Fibroblast of lung (primary cell): Measurements from ENCODE around the gene ARR3. TPM values are rescaled to one million over a fixed set of nuclear protein-coding genes. Genes with fewer than 3 reads are reported as not detected.

Experiments
- DNase-seq, 2 donors: peaks; one replicate each; pipeline versions ENCODE4 v3.0.0 to v3.0.0-alpha.2; 2010; ENCODE audit warnings: low read depth in 2 of 2
- H2AFZ ChIP-seq: 2 replicates; pipeline ENCODE4 v1.5.1; 2012; ENCODE audit warnings: low read length, control low read depth, inconsistent platforms
- H3K27ac ChIP-seq: 2 replicates; pipeline ENCODE4 v1.5.1; 2011; ENCODE audit warnings: low read length, control low read depth; ENCODE audit not compliant: insufficient read depth
- H3K27me3 ChIP-seq: 2 replicates; pipeline ENCODE4 v1.5.1; 2011; ENCODE audit warnings: mild to moderate bottlenecking, low read length; ENCODE audit not compliant: control insufficient read depth, insufficient read depth
- H3K36me3 ChIP-seq: 2 replicates; pipeline ENCODE4 v1.5.1; 2011; ENCODE audit warnings: low read length; ENCODE audit not compliant: control insufficient read depth, insufficient read depth
- H3K4me1 ChIP-seq: 2 replicates; pipeline ENCODE4 v1.5.1; 2011; ENCODE audit warnings: low read length; ENCODE audit not compliant: control insufficient read depth, insufficient read depth; ENCODE audit errors: extremely low read depth
- H3K4me2 ChIP-seq: 2 replicates; pipeline ENCODE4 v1.5.1; 2011; ENCODE audit warnings: low read length, control low read depth; ENCODE audit not compliant: insufficient read depth; ENCODE audit errors: extremely low read depth
- H3K4me3 ChIP-seq, 4 experiments: fragments of 200-600 bp in 1 of 4; sonication (generic) in 1 of 4; replicated peaks in 1 of 4; 2 replicates each; pipeline ENCODE4 v1.5.1; 2011 to 2016; ENCODE audit warnings: low read length in 4 of 4, low read depth in 3 of 4, mild to moderate bottlenecking in 3 of 4, control low read depth in 2 of 4, inconsistent platforms in 1 of 4, mixed read lengths in 1 of 4; ENCODE audit not compliant: insufficient read depth in 1 of 4; ENCODE audit errors: control extremely low read depth in 1 of 4
- H3K79me2 ChIP-seq: 2 replicates; pipeline ENCODE4 v1.5.1; 2012; ENCODE audit warnings: mild to moderate bottlenecking, low read length, inconsistent platforms; ENCODE audit not compliant: control insufficient read depth, insufficient read depth
- H3K9ac ChIP-seq: 2 replicates; pipeline ENCODE4 v1.5.1; 2011; ENCODE audit warnings: mild to moderate bottlenecking, low read length, control low read depth; ENCODE audit not compliant: insufficient read depth
- H3K9me3 ChIP-seq: 2 replicates; pipeline ENCODE4 v1.5.1; 2012; ENCODE audit warnings: low read depth, low read length; ENCODE audit not compliant: control insufficient read depth, insufficient read depth
- H4K20me1 ChIP-seq: 2 replicates; pipeline ENCODE4 v1.5.1; 2011; ENCODE audit warnings: low read length; ENCODE audit not compliant: control insufficient read depth, insufficient read depth; ENCODE audit errors: extremely low read depth
- CTCF ChIP-seq, 2 donors: IDR thresholded peaks in 1 of 2; conservative IDR thresholded peaks in 1 of 2; 1 replicate in 1 of 2; 2 replicates in 1 of 2; pipeline ENCODE4 v1.5.1; 2011 to 2012; ENCODE audit warnings: low read length in 2 of 2, control low read depth in 1 of 2, inconsistent platforms in 1 of 2, low read depth in 1 of 2, mild to moderate bottlenecking in 1 of 2
- EZH2 ChIP-seq: IDR thresholded peaks from 2 replicates; pipeline ENCODE4 v1.5.1; 2012; ENCODE audit warnings: low read length, control low read depth, mild to moderate bottlenecking; ENCODE audit errors: missing control alignments
- polyA plus RNA-seq, 2 donors: library from polyadenylated mRNA; depleted of rRNA in 1 of 2; stranded (reverse) in 1 of 2; unstranded in 1 of 2; fragments of >200 nt; gene quantifications; 2 replicates each; pipeline ENCODE4 v1.2.1, GENCODE V29; 2011 to 2012; ENCODE audit warnings: missing spikeins in 1 of 2
- total RNA-seq: library from RNA; depleted of rRNA; stranded (reverse); fragments of >200 nt; gene quantifications from 2 replicates; pipeline ENCODE4 v1.2.1, GENCODE V29; 2014

Gene ARR3
- total and polyA plus RNA-seq, 2 donors (not counting 1 experiment from before 2014, with no cell fraction given) = not detected

- no peak overlapping the region for H3K27ac ChIP-seq
- no peaks in the 10 kb centered on the region for H3K9me3 ChIP-seq
- no peak overlapping the region for H3K9ac ChIP-seq
- no peak for DNase-seq
- H3K27me3 ChIP-seq = no peaks in the 10 kb centered on the region
- H4K20me1 ChIP-seq = no peaks in the 10 kb centered on the region
- no peak overlapping the region for H3K4me3 ChIP-seq
- H3K4me1 ChIP-seq = no peaks in the 10 kb centered on the region
- no peak overlapping the region for H3K4me2 ChIP-seq
- no peaks in the 10 kb centered on the region for H3K79me2 ChIP-seq
- no peak overlapping the region for H2AFZ ChIP-seq
- no peak for TF ChIP-seq EZH2
- TF ChIP-seq CTCF (conservative IDR thresholded peaks at IDR 0.05 in 1 of 2, IDR thresholded peaks at IDR 0.05 in 1 of 2; ENCODE audit: low read depth in 1 of 2, low read length in 2 of 2) = no peak
- H3K36me3 ChIP-seq = no peaks in the 10 kb centered on the region
Observed at GRCh38 chrX:70279081-70279480, 10.9 kb downstream of the ARR3 start.

DNA sequence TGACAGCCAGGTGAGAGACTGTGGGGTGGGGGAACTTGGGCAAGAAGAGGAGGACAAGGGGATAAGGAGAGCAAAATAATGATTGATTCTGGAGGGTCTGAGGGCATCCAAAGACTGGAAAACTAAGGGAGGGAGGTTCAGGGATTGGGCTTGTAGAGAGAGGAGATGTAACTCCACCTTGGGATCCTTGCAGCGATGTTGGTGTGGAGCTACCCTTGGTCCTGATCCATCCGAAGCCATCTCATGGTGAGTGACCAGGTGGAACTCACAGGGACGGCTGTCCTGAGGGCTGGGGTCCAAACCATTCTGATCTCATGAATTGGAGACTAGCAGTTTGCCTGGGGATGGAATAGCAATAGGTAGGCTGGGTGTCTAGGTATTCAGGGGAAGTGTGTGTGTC lies 12.4 kb downstream of the ARR3 start:
- no peaks in the 10 kb centered on the region for H4K20me1 ChIP-seq
- no peaks in the 10 kb centered on the region for H3K27me3 ChIP-seq
- DNase-seq = no peak
- H3K9me3 ChIP-seq = no peaks in the 10 kb centered on the region
- H3K4me3 ChIP-seq = no peak overlapping the region
- no peaks in the 10 kb centered on the region for H3K79me2 ChIP-seq
- TF ChIP-seq EZH2 (no peak), CTCF (conservative IDR thresholded peaks at IDR 0.05 in 1 of 2, IDR thresholded peaks at IDR 0.05 in 1 of 2; ENCODE audit: low read depth in 1 of 2, low read length in 2 of 2) (no peak)
- H3K4me2 ChIP-seq = no peak overlapping the region
- no peak overlapping the region for H3K9ac ChIP-seq
- H3K36me3 ChIP-seq = no peaks in the 10 kb centered on the region
- H2AFZ ChIP-seq = no peak overlapping the region
- H3K27ac ChIP-seq = no peak overlapping the region
- no peaks in the 10 kb centered on the region for H3K4me1 ChIP-seq

- Histone ChIP-seq H3K4me1 (no peaks in the 10 kb centered on the region), H3K9ac (no peak within 1 kb of the TSS), H3K36me3 (no peaks in the 10 kb centered on the region), H3K4me2 (no peak within 1 kb of the TSS), H3K27ac (no peak within 1 kb of the TSS), H3K4me3 (no peak within 1 kb of the TSS), H4K20me1 (no peaks in the 10 kb centered on the region), H3K27me3 (no peaks in the 10 kb centered on the region), H3K79me2 (no peaks in the 10 kb centered on the region), H3K9me3 (no peaks in the 10 kb centered on the region), H2AFZ (no peak within 1 kb of the TSS)
- no peak for TF ChIP-seq EZH2
- no peak for TF ChIP-seq CTCF (conservative IDR thresholded peaks at IDR 0.05 in 1 of 2, IDR thresholded peaks at IDR 0.05 in 1 of 2; ENCODE audit: low read depth in 1 of 2, low read length in 2 of 2)
- no peak for DNase-seq
Observed at GRCh38 chrX:70281951-70282350, 13.8 kb downstream of the ARR3 start, which contains the start of gene RAB41. TSS of gene RAB41 (plus strand) at chrX:70282172. CDS start at chrX:70282218, 46 bp downstream.
